HTR-8/SVneo (cell line): Measurements from ENCODE around the gene TBXA2R.

Source experiments
- DNase-seq: peaks from one replicate; pipeline ENCODE4 v3.0.0; 2011; ENCODE audit warnings: low spot score, mixed read lengths; ENCODE audit not compliant: insufficient read length
- FAIRE-seq: peaks from 2 replicates; lab custom pipeline; 2011; peaks lifted over from hg19 to GRCh38; lab: Jason Lieb, UNC

TBXA2R gene

GRCh38 chr19:3608079-3608641 lies 1.5 kb upstream of the TBXA2R start:
- DNase-seq, result no peak

DNA sequence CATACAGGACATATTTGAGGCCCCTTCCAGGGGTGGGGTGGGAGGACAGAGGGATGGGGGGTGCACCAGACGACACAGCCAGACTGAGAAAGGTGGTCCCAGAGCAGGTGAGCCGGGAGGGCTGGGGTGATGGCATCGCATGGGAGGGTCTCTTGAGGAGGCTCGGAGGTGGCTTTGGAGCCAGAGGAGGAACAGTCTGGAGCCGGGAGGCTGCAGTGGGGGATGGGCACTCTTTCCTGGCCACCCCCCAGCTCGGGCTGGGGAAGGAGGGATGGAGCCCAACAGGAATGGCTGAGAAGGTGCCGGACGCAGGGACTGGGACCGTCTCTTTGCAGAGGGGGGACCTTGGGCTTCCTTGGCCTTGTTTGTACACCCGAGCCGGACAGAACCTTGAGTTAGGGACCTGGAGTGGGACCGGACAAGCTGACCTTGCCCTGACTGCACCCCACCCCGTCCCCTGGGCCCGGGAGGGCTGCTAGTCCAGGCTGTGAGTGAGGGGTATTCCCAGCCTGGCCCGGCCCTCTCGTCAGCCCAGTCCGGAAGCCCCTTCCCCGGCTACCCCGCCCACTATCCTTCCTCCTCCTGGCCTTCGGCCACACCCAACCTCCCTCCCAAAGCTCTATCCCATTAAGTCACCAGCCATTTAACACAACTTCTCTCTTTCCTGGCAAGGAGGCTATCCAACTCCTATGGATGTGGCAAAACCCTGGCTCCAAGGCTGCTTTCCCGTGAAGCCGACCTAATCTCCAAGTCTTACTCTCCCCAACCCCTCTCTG lies 816 bp upstream of the TBXA2R start:
- FAIRE-seq (no peak), DNase-seq (no peak)

More at GRCh38 chr19:3608079-3608641, 1.5 kb upstream of the TBXA2R start:
- no peak for FAIRE-seq

GRCh38 chr19:3606174-3606689 lies 443 bp downstream of the TBXA2R start:
- FAIRE-seq (no peak), DNase-seq (no peak)

DNA sequence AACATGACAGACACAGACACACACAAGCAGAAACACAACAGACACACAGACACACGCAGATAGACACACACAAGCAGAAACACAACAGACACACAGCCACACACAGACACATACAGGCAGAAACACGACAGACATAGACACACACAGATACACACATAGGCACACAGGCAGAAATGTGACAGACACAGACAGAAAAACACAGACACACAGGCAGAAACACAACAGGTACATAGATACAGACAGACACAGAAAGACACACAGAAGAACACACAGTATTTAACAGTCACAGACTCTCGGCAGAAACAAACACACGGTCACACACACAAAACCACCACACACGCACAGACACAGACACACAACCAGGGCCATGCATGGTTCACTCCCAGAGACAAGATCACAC lies 905 bp downstream of the TBXA2R start:
- FAIRE-seq, result peak; percentile 20
- no peak for DNase-seq

GRCh38 chr19:3605361-3605760 lies 1.3 kb downstream of the TBXA2R start:
- FAIRE-seq (no peak), DNase-seq (no peak)

- peak; percentile 9 for FAIRE-seq
- DNase-seq, result no peak
Observed at GRCh38 chr19:3604987-3605343, 1.7 kb downstream of the TBXA2R start.

DNA sequence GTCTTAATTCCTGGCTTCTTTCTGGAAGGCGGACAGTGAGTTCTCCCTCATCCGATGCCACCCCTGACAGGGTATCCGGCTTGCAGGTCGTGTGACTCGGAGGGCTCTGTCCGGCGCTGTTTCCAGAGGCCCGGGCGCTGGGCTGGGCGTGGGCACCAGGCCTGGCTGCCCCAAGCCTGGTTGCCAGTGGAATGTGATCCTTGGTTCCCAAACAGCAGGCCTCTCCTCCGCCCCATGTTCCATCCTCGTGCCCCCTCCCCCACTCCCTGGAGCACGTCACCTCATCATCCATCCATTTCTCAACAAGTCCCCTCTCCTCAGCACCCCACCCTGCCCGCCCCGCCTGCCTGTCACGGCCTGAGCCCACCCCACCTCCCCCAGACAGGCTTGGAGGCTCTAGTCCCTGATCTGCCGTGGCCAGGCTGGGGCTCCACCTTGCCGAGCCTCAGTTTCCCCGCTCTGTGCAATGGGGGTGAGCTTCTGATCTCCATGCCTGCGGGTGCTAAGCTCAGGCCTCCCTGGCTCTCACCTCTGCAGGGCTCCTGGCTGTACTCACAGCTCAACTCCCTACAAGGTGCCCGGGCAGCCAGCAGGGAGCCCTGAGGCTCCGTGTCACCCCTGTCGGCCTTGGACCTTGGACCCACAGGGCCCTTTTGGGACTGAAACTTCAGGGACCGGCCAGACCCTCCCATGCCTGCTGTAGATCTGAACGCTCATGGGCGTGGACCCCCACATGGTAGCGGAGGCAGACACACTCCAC lies 2.3 kb downstream of the TBXA2R start:
- DNase-seq (no peak), FAIRE-seq (no peak)

DNA sequence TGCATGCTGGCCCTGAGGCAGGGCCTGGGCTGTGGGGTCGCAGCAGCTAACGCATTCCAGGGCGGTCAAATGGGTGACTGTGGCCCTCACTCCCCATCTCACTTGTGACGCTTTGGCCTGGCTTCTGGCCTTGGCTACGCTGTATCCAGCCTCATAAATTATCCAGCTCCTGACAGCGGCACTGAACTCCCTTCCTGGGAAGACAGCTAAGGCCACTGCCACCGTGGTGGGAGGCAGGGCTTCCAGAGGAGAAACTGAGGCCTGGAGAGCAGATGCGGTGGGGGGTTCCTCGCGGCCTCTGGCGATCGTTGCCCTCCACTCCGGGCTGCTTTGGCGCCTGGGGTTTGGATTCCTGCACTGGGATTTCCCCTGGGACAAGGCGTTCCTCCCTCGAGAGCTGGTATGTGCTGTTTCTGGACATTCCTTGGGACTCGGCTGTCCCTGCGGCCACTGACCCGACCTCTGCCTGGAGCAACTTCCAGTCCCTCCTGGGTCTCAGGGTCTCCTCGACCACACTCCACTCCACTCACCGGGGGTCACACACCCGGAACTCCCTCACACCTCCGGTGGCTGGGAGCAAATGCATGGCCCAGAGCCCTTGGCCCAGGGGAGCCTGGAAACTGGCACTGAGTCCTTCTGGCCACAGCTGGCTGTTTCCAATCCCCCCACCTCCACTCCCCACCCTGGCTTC lies 3.4 kb downstream of the TBXA2R start:
- no peak for DNase-seq
- no peak for FAIRE-seq

DNA sequence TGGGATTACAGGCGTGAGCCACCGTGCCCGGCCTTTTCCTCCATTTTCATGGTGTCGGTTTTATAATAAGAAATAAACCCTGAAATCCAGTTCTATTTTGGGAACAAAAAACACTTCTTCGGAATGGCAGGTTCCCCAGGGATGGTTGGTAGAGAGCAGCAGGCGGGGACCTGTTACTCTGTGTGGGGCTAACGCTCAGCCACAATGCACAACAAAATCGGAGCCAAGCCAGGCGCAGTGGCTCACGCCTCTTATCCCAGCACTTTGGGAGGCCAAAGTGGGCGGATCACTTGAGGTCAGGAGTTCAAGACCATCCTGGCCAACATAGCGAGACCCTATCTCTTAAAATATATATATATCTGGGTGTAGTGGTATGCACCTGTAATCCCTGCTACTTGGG lies 5.7 kb downstream of the TBXA2R start:
- DNase-seq (no peak), FAIRE-seq (no peak)

GRCh38 chr19:3599776-3600187 lies 6.9 kb downstream of the TBXA2R start:
- FAIRE-seq (no peak), DNase-seq (no peak)

GRCh38 chr19:3595521-3596061 lies 11.1 kb downstream of the TBXA2R start:
- no peak for FAIRE-seq
- DNase-seq, result no peak

DNA sequence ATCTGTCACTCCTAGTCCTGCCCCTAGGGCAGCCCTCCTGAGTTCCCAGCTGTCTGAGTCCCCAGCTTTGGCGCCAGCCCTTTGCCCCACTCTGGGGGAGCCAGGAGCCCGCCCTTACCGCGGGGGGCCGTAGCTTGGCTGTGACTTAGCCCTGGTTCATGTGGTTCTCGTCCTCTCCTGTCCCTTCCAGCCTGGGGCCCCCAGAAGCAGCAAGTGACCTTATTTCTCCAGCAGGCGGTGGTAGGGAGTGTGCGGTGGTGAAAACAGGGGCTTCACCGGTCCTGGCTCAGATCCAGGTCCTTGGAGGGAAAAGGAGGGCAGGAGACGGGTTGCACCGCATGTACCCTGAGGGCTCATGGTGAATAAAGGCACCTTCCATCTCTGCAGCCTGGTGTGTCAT lies 13.5 kb downstream of the TBXA2R start:
- FAIRE-seq (no peak), DNase-seq (no peak)

GRCh38 chr19:3591876-3592613 lies 14.6 kb downstream of the TBXA2R start:
- DNase-seq, result no peak
- no peak for FAIRE-seq

DNA sequence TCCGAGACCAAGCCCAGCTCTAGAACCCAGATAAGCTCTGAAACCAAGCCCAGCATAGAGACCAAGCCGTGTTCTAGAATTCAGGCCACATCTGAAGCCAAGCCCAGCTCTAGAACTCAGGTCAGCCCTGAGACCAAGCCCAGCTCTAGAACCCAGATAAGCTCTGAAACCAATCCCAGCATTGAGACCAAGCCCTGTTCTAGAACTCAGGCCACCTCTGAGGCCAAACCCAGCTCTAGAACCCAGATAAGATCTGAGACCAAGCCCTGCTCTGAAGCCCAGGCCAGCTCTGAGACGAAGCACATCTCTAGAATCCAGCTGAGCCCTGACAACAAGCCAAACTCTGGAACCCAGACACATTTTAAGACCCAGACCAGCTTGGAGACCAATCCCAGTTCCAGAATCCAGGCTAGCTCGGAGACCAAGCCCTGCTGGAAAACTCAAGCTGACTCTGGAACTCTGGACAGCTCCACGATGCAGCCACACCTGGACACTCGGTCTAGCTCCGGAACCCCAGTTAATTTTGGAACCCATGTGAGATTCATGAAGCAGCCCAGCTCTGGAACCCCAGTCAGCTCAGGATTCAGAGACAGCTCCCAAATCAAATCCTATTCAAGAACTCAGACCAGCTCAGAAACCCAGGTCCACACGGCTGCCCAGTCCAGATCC lies 15.6 kb downstream of the TBXA2R start:
- DNase-seq, result no peak
- no peak for FAIRE-seq

DNA sequence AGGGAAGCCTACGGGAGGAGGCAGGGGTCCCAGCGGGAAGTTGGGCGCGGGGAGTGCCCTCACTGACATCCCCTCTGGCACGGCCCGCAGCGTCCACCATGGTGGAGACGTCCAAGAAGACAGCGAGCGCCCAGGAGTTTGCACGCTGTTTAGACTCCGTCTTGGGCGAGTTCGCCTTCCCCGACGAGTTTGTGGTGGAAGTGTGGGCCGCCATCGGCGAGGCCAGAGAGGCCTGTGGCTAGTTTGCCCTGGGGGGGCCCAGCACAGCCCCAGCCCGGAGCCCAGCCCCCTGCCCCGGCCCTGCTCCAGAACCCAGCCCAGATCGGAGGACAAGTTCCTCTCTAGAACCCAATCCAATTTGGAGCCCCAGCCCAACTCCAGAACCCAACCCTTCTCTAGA lies 16.7 kb downstream of the TBXA2R start:
- DNase-seq (no peak), FAIRE-seq (no peak)

GRCh38 chr19:3589439-3589838 lies 17.2 kb downstream of the TBXA2R start:
- DNase-seq (no peak), FAIRE-seq (no peak)

DNA sequence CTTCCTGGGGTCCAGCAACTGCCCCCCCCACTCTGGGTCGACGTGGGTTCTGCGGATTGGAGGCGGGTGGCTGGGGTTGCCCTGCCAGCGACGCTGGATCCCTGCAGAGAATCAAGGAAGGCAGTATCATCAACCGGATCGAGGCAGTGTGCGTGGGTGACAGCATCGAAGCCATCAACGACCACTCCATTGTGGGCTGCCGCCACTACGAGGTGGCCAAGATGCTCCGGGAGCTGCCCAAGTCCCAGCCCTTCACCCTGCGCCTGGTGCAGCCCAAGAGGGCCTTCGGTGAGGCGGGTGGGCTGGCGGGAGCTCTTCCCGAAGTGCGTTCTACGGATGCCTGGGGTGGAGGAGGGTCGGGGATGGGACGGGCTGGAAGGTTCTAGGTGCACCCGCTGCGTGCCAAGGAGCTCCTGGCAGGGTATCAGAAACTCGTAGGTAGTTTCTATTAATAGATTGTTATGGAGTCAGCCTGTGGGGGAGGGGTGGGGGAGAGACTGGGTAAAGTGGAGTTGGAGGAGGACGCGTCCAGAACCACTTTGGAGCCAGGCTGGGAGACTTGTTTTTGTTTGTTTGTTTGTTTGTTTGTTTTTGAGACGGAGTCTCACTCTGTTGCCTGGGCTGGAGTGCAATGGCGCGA lies 19.8 kb downstream of the TBXA2R start:
- DNase-seq (no peak), FAIRE-seq (no peak)

- FAIRE-seq, result no peak
Observed at GRCh38 chr19:3586127-3586626, 20.5 kb downstream of the TBXA2R start.

More at GRCh38 chr19:3586127-3586626, 20.5 kb downstream of the TBXA2R start:
- no peak for DNase-seq
